K562 (cell line): ENCODE measurements around the gene SLC7A8. TPM values are rescaled to one million over a fixed set of nuclear protein-coding genes. Genes with fewer than 3 reads are reported as not detected.

ENCODE experiments used
- CBFA2T2 ChIP-seq: fragments of 450-650 bp; conservative IDR thresholded peaks from 2 replicates; pipeline ENCODE4 v1.6.1; 2017; ENCODE audit warnings: mild to moderate bottlenecking
- E2F1 ChIP-seq: sonication (generic); formaldehyde crosslinking; IDR thresholded peaks from 2 replicates; pipeline ENCODE4 v1.8.1; 2023; ENCODE audit warnings: mild to moderate bottlenecking, missing genetic modification reagents, moderate library complexity
- GTF2A2 ChIP-seq: IDR thresholded peaks from 2 replicates; pipeline ENCODE4 v1.6.1; 2016; ENCODE audit warnings: mild to moderate bottlenecking, missing genetic modification characterization, missing compliant biosample characterization
- HNRNPL ChIP-seq: fragments of 200-400 bp; formaldehyde crosslinking; IDR thresholded peaks from 2 replicates; pipeline ENCODE4 v1.6.1; 2017; ENCODE audit warnings: low read depth, mild to moderate bottlenecking, low read length
- KAT2B ChIP-seq: IDR thresholded peaks from one replicate; pipeline ENCODE4 v1.6.1; 2012; ENCODE audit warnings: low read depth, mild to moderate bottlenecking, control low read depth, inconsistent platforms, low read length, moderate library complexity
- KLF1 ChIP-seq: fragments of 450-650 bp; IDR thresholded peaks from 2 replicates; pipeline ENCODE4 v1.6.1; 2016; ENCODE audit warnings: missing genetic modification characterization, missing compliant biosample characterization
- TAF15 ChIP-seq: fragments of 200-400 bp; formaldehyde crosslinking; IDR thresholded peaks from 2 replicates; pipeline ENCODE4 v1.6.1; 2017; ENCODE audit warnings: mild to moderate bottlenecking, low read depth, low read length, moderate library complexity
- TEAD4 ChIP-seq, 2 experiments: sonication (generic) in 1 of 2; formaldehyde crosslinking in 1 of 2; IDR thresholded peaks; 2 replicates each; pipeline versions ENCODE4 v1.6.1 to v1.8.0; 2012 to 2022; ENCODE audit warnings: borderline replicate concordance in 1 of 2, inconsistent platforms in 1 of 2, low read length in 1 of 2, mild to moderate bottlenecking in 1 of 2, missing genetic modification reagents in 1 of 2
- TFAP4 ChIP-seq: sonication (generic); formaldehyde crosslinking; IDR thresholded peaks from 2 replicates; pipeline ENCODE4 v1.8.0; 2022; ENCODE audit warnings: missing genetic modification reagents, mild to moderate bottlenecking, moderate library complexity, borderline replicate concordance
- ZBTB34 ChIP-seq: fragments of 250-450 bp; sonication (Bioruptor Pico); IDR thresholded peaks from 2 replicates; pipeline ENCODE4 v1.8.0; 2021; ENCODE audit warnings: mild to moderate bottlenecking, moderate library complexity
- ZBTB7A ChIP-seq: IDR thresholded peaks from 2 replicates; pipeline ENCODE4 v1.6.1; 2011; ENCODE audit warnings: low read depth, mild to moderate bottlenecking, low read length, moderate library complexity, borderline replicate concordance; ENCODE audit not compliant: control insufficient read depth
- ZHX1 ChIP-seq: fragments of 150-350 bp; conservative IDR thresholded peaks from 2 replicates; pipeline ENCODE4 v1.6.1; 2014; ENCODE audit warnings: low read length
- ZNF124 ChIP-seq: sonication (generic); formaldehyde crosslinking; IDR thresholded peaks from 2 replicates; pipeline ENCODE4 v1.8.1; 2022; ENCODE audit warnings: missing genetic modification reagents
- polyA plus RNA-seq, 8 experiments: library from polyadenylated mRNA; depleted of rRNA in 4 of 8; stranded (reverse) in 5 of 8; unstranded in 3 of 8; fragments of >200 nt; fragmentation: Nextera tagmentation in 2 of 8; fragmentation: Illumina TruSeq in 1 of 8; extraction: Ambion mirVana in 2 of 8; extraction: Trizol in 1 of 8; gene quantifications; 2 replicates each; pipeline versions ENCODE4 v1.2.1 to v1.2.3, GENCODE V29; 2011 to 2014; ENCODE audit warnings: inconsistent platforms in 1 of 8, missing spikeins in 1 of 8
- total RNA-seq, 7 experiments: library from RNA; depleted of rRNA in 6 of 7; stranded (reverse); fragments of >200 nt in 6 of 7; fragmentation: Illumina TruSeq in 2 of 7; extraction: Trizol in 2 of 7; gene quantifications; 2 replicates each; pipeline versions ENCODE4 v1.2.1 to v1.2.3, GENCODE V29; 2011 to 2021; ENCODE audit warnings: low replicate concordance in 1 of 7
- TF ChIP-seq, protein P1 (sequence below): sonication (generic); formaldehyde crosslinking; IDR thresholded peaks from 2 replicates; pipeline ENCODE4 v1.8.0; 2022; ENCODE audit warnings: mild to moderate bottlenecking, missing genetic modification reagents
- TF ChIP-seq, protein P2 (sequence below): conservative IDR thresholded peaks from 2 replicates; pipeline ENCODE4 v1.6.1; 2011; ENCODE audit warnings: low read depth, mild to moderate bottlenecking, low read length; ENCODE audit not compliant: control insufficient read depth

SLC7A8 gene
- total and polyA plus RNA-seq, 9 of the 15 experiments (the other 6 are each of a cell fraction or from before 2014, with no cell fraction given): 2.0 to 33.0 (median 6.0) TPM

GRCh38 chr14:23097786-23098185, 85.7 kb downstream of the SLC7A8 start (continued):
- TF ChIP-seq ZBTB34 (CRISPR knock-in tag) (peak; percentile 16; the same call in 1 of the 2 replicates), KAT2B (no peak), GTF2A2 (tag) (no peak), ZNF124 (CRISPR knock-in tag) (no peak), KLF1 (tag) (no peak), ZBTB7A (no peak), TEAD4 (IDR thresholded peaks at IDR 0.05; ENCODE audit: low read length) (peak; percentile 61; the same call in 1 of the 2 replicates), TEAD4 (CRISPR knock-in tag; IDR thresholded peaks at IDR 0.05; ENCODE audit: borderline replicate concordance) (no peak), HNRNPL (no peak), ZHX1 (no peak), CBFA2T2 (peak; percentile 64), TFAP4 (CRISPR knock-in tag) (peak; percentile 49; the same call in 1 of the 2 replicates), E2F1 (CRISPR knock-in tag) (no peak), TAF15 (no peak)
- TF ChIP-seq, protein P1, sequence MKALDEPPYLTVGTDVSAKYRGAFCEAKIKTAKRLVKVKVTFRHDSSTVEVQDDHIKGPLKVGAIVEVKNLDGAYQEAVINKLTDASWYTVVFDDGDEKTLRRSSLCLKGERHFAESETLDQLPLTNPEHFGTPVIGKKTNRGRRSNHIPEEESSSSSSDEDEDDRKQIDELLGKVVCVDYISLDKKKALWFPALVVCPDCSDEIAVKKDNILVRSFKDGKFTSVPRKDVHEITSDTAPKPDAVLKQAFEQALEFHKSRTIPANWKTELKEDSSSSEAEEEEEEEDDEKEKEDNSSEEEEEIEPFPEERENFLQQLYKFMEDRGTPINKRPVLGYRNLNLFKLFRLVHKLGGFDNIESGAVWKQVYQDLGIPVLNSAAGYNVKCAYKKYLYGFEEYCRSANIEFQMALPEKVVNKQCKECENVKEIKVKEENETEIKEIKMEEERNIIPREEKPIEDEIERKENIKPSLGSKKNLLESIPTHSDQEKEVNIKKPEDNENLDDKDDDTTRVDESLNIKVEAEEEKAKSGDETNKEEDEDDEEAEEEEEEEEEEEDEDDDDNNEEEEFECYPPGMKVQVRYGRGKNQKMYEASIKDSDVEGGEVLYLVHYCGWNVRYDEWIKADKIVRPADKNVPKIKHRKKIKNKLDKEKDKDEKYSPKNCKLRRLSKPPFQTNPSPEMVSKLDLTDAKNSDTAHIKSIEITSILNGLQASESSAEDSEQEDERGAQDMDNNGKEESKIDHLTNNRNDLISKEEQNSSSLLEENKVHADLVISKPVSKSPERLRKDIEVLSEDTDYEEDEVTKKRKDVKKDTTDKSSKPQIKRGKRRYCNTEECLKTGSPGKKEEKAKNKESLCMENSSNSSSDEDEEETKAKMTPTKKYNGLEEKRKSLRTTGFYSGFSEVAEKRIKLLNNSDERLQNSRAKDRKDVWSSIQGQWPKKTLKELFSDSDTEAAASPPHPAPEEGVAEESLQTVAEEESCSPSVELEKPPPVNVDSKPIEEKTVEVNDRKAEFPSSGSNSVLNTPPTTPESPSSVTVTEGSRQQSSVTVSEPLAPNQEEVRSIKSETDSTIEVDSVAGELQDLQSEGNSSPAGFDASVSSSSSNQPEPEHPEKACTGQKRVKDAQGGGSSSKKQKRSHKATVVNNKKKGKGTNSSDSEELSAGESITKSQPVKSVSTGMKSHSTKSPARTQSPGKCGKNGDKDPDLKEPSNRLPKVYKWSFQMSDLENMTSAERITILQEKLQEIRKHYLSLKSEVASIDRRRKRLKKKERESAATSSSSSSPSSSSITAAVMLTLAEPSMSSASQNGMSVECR (CRISPR knock-in tag): no peak
- TF ChIP-seq, protein P2, sequence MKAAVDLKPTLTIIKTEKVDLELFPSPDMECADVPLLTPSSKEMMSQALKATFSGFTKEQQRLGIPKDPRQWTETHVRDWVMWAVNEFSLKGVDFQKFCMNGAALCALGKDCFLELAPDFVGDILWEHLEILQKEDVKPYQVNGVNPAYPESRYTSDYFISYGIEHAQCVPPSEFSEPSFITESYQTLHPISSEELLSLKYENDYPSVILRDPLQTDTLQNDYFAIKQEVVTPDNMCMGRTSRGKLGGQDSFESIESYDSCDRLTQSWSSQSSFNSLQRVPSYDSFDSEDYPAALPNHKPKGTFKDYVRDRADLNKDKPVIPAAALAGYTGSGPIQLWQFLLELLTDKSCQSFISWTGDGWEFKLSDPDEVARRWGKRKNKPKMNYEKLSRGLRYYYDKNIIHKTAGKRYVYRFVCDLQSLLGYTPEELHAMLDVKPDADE: no peak
